SKM-1 treated with dmso at 0.1 percent for 144 hours (cell line): ENCODE results near the gene SELENOT.
"Not testable (repeated sequence)": the region's sequence is repeated elsewhere in the genome, so short reads cannot be mapped to it uniquely, and the experiment has no call there.

Experiments
- DNase-seq: peaks from one replicate; lab custom pipeline; 2025; ENCODE audit not compliant: unreplicated experiment; lab: John Stamatoyannopoulos, UW

SELENOT gene

GRCh38 chr3:150607267-150608065 is 4.3 kb downstream of the SELENOT start:
- DNase-seq = no peak

- DNase-seq = no peak
Observed at GRCh38 chr3:150609988-150610387, 6.9 kb downstream of the SELENOT start.

GRCh38 chr3:150610785-150611184 is 7.7 kb downstream of the SELENOT start:
- no peak for DNase-seq

DNA sequence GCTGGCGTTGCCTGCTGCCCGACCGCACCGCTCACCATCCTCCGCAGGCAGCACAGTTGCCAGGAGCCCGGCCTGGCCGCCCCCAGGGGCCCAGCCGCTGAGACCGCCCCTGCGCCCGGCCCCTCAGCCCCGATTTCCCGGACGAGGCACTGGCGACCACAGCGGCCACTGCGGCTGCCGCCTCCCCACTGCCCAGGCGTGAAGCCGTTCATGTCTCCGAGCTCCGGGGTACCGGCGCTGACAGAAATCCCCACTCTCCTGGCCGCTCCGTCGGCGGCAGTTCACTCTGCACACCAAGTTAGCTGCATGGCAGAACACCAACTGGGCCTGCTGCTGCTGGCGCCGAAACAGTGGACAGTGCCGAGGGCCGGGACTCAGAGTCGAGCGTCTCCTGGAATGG is 8.5 kb downstream of the SELENOT start:
- no peak for DNase-seq

DNA sequence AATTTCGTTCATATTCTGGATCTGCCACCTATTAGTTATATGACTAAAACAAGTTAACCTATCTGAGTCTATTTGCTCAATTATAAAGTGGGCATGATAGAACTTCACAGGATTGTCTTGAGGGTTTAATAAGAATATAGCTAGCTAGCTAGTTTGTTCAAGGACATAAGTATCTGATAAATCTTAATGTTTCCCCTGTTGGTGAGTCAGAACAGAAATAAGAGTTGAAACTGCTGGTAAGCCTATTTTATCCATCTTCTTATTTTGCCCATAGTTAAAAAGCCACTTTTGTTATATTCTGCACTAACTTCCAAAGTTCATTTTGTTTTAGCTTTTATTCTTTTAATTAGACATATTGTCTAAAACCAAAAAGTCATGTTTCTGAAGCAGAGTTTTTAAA is 9.4 kb downstream of the SELENOT start:
- DNase-seq = no peak

DNA sequence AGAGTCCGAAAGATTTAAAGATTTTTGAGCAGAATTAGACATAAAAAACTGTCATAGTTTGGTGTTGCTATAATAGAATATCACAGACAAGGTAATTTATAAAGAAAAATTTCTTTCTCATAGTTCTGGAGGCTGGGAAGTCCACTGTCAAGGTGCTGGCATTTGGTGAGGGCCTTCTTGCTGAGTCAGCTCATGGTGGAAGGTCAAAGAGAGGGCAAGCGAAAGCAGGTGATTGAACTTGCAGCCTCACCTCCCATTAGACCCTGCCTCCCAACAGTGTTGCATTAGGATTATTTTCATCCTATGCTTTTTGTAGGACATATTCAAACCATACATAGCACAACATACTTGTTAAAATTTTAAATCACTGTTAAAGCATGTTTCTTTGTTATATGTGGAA is 9.9 kb downstream of the SELENOT start:
- DNase-seq = no peak

DNA sequence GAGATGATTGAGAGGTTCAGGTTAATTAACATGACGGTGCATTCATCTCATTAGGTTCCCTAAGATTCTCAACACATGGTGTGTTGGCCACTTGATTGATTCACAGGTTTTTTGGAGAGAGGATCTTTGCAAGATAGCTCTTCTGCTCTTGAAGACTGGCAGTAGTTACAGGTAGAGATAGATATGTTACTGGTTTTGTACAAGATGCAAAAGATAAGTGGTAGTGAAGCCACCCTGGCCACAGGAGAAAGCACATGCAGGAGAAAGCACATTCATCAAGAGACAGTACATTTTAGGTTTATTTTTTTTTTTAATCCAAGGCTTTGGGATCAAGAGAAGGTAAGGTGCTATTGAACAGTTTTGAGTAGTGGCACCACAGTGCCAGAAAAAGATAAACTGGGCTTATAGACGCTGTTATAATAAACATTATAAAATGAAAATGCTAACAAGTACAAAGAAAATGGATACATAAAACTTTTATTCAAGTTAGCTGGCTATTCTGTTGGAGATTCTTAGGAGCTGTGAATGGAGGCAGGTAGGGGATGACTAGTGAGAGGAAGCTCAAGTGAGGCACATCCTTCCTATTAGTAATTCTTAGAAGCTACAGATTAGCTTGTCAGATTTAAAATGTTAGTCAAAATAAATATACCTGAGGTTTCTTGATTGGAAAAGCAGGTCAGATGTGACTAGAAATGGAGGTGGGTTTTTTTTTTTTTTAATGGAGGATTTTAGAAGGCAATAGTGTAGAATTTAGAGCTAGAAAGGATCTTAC is 10.8 kb downstream of the SELENOT start:
- no peak for DNase-seq

- no peak for DNase-seq
Observed at GRCh38 chr3:150620002-150620689, 17.0 kb downstream of the SELENOT start.

GRCh38 chr3:150622955-150623354 is 19.8 kb downstream of the SELENOT start:
- not testable (repeated sequence) for DNase-seq

DNA sequence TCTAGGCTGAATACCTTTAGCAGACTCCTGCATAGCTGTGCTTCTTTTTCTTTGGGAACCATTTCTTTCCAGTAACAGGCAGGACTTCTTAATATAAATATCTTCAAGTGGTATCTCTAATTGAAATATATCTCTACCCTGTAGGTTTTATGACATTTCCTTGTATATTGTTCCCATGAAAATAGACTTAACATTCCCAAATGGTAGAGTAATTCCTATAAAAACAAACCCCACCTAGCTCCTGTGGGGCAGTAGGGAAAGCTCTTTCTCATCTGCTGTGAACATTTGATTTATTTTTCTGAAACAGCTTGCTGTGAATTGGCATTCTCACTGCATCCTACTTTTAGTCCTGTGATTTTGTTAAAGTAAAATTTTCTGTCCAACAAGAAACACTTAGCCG is 20.8 kb downstream of the SELENOT start:
- DNase-seq = no peak

DNA sequence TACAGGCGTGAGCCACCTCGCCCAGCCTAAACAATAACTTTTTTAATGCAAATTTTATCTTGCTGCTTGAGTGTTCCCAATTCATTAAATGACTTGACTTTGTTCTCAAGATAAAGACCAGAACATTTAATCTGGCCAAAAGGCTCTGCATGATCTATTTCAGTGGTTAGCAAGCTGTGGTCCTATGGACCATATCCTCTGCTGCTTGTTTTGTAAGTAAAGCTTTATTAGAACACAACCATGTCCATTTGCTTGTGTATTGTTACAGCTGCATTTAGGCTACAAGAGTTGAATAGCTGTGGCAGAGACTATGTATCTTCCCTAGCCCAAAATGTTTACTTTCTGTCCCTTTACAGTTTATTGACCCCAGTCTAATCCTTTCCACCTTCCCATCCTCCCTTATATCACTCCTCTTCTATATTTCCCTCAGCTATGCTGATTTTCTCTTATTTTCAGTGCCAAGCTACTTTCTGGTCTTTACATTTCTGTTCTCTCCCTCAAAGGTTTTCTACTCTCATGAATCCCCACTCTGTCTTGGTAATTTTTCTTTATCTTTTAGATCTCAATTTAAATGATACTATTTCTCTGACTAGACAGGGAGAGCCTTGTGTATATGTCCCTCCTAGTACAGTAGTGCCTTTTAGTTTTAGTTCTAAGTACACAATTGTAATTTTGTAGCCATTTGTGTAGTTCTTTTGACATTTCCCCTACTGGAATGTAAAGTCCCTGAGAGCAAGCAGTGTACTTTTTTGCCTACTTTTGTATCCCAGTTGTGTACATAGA is 23.2 kb downstream of the SELENOT start:
- no peak for DNase-seq

- no peak for DNase-seq
Observed at GRCh38 chr3:150627557-150627956, 24.4 kb downstream of the SELENOT start.

- no peak for DNase-seq
Observed at GRCh38 chr3:150631515-150632221, 28.5 kb downstream of the SELENOT start.

DNA sequence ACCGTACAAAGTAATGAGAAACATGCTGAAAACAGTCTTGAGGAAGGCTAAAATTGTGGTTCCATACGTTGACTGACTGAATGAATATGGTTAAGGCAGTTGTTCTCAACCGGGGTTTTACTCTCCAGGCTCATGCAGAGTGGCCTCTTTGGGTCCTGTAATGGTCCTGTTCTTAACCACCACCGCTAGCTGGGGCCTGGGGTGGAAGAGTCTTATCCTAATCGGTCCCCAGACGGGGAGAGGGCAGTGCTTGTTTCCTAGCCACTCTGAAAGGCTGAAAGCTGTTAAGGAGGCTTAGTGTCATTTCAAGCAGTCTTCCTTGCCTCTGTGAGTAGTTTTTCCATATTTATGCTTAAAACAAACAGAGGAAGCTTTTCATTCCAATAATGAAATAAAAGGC is 32.0 kb downstream of the SELENOT start:
- no peak for DNase-seq

- peak; percentile 12 for DNase-seq
Observed at GRCh38 chr3:150635526-150635925, 32.4 kb downstream of the SELENOT start.

DNA sequence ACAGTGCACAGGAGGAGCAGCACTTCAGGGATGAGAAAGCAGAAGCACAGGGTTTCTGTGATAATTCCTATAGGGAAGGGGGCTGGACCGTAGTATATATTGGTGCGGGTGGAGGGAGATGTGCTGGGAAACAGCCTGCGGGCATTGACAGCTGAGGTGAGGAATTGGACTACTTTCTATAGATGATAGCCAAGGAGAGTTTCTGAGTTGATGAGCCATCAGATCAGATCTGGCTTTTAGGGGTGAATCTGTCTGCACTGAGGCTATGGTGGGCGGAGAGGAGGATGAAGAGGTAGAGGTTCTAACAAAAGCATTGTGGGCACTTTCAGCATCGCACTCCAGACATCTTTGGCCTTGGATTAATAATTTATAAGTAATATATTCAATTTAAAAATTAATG is 33.1 kb downstream of the SELENOT start:
- DNase-seq = no peak

DNA sequence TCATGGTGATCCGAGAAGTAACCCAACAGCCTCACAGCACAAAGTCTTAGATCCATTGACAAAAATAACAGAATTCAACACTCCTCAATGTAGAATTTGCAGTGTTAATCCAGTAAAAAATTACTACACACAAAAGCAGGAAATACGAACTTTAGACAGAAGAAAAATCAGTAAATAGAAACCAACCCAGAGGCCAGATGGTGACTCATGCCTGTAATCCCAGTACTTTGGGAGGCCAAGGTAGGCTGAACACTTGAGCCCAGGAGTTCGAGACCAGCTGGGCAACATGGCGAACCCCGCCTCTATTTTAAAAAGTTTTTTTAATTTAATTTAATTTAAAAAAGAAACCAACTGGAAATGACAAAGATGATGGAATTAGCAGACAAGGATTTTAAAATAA is 36.1 kb downstream of the SELENOT start:
- DNase-seq = no peak

DNA sequence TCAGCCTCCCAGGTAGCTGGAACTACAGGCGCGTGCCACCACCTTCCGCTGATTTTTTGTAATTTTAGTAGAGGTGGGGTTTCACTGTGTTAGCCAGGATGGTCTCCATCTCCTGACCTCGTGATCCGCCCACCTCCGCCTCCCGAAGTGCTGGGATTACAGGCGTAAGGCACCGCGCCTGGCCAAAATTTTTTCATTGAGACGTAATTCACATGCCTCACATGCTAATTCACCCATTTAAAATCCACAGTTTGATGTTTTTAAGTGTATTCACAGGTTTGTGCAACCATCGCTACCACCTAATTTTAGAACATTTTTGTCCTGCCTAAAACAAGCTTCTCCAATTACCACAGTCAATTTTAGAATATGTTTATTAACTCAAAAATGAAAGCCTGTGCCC is 37.1 kb downstream of the SELENOT start:
- DNase-seq = no peak

DNA sequence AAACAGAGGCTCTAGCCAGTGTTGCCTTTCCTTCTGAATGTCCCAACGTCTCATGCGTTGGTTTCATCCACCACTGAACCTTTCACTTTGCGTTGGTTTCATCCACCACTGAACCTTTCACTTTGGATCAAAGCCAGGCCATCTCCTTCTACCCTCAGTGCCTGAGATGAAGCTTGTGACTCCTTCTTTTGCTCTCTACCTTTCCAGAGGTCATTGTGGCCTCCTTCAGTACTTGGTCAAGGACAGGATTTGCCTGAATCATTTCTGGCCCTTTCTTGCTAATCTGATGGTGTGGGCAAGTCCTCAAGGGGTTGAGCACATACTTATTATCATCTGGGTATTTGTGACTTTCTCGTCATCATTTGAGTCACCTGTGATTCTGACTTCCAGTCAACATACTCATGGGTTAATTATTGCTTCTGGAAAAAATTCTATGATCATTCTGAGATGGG is 50.0 kb downstream of the SELENOT start:
- DNase-seq = no peak

DNA sequence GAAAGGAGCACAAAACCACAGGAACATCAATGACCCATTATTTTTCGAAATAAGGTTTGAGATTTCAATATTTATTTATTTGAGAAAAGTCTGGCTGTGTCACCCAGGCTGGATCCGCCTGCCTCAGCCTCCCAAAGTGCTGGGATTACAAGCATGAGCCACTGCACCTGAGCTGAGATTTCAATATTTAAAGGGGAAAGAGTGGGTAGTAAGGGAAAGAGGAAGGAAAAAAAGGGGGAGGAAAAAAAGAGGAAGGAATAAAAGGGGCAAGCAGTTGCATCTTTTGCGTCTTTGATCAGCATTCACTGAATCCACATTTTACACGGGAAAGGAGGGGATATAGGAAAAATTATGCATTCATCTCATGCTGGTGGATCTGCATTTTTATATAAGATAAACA is 53.2 kb downstream of the SELENOT start:
- DNase-seq = peak; percentile 33
